ENCODE data around the gene TMEM94. TPM values are rescaled to one million over a fixed set of nuclear protein-coding genes. Genes with fewer than 3 reads are reported as not detected.
A peak's percentile ranks its signal among the peaks of the same experiment; 100 is the strongest.

The TMEM94 gene
- total and polyA plus RNA-seq, 2 of the 13 experiments (the other 11 are each of a cell fraction or from before 2014, with no cell fraction given): 32.6 to 134 TPM

- ATAC-seq: no peak
- Histone ChIP-seq H3K9ac (ENCODE audit: insufficient read depth, low read depth, low read length) (no peak overlapping the region), H3K27ac (ENCODE audit: extremely low read length, insufficient read depth, low read length) (no peak overlapping the region), H3K4me2 (ENCODE audit: low read depth, low read length) (0 out of 2 replicates have a peak overlapping the region, but pooled peaks have one; percentile 35), H3K27me3 (ENCODE audit: control insufficient read depth in 1 of 2, insufficient read depth in 2 of 2, low read length in 2 of 2) (no peaks in the 10 kb centered on the region), H2AFZ (ENCODE audit: low read length) (no peak overlapping the region), H3K4me3 (replicated peaks in 1 of 3; ENCODE audit: insufficient read depth in 1 of 3, low read depth in 2 of 3, low read length in 3 of 3) (no peak overlapping the region), H3K79me2 (ENCODE audit: insufficient read depth, low read length) (peaks cover 2% of the 10 kb centered on the region), H3K9me3 (ENCODE audit: low read length) (no peaks in the 10 kb centered on the region), H3K36me3 (replicated peaks in 1 of 2; ENCODE audit: control insufficient read depth in 1 of 2, insufficient read depth in 2 of 2, low read length in 2 of 2) (peaks cover 4 to 21% of the 10 kb centered on the region in 2 experiments; a peak in 4 of 5 replicates), H3K4me1 (ENCODE audit: insufficient read depth, low read length) (peaks cover 71% of the 10 kb centered on the region), H4K20me1 (ENCODE audit: insufficient read depth, low read length) (peaks cover 5% of the 10 kb centered on the region; the same call in 1 of the 2 replicates)
- no peak for FAIRE-seq
- CTCF ChIA-PET (ENCODE audit: low intra/inter-chr PET ratio, low total read pairs): no interaction called here
- WGBS (ENCODE audit: low lambda C conversion rate): 52% methylated on average over 4 of the region's 5 CpGs
- no TSS peak for BruUV-seq (replicated peaks)
- no peak for DNase-seq (ENCODE audit: low spot score)
- no peak for TF ChIP-seq DNMT1 (CRISPR knock-in tag; IDR thresholded peaks at IDR 0.05)
- TF ChIP-seq ZNF253 (CRISPR knock-in tag; IDR thresholded peaks at IDR 0.05; ENCODE audit: borderline replicate concordance): no peak
- 0 out of 2 replicates have a peak, but pooled peaks have one; percentile 0 for TF ChIP-seq ZNF333 (CRISPR knock-in tag; IDR thresholded peaks at IDR 0.05; ENCODE audit: borderline replicate concordance)
- TF ChIP-seq ZNF263 (CRISPR knock-in tag; IDR thresholded peaks at IDR 0.05): 0 out of 2 replicates have a peak, but pooled peaks have one; percentile 10
- TF ChIP-seq ZNF33A (CRISPR knock-in tag; IDR thresholded peaks at IDR 0.05; ENCODE audit: borderline replicate concordance): no peak
- TF ChIP-seq HNRNPL (IDR thresholded peaks at IDR 0.05; ENCODE audit: low read depth, low read length): no peak
- no peak for TF ChIP-seq MTA1 (CRISPR knock-in tag; IDR thresholded peaks at IDR 0.05; ENCODE audit: borderline replicate concordance)
- in situ Hi-C loops (cut with HindIII; ENCODE audit: extremely low pct_ligation_motif_present, low pct_unique_long_range_greater_than_20kb): loop anchor here (5.0 kb wide), 1 partner anchor 82 kb away; no protein-coding TSS in a partner anchor
- POLR2A ChIA-PET: interaction anchor here (0.7 to 1.6 kb wide), 3 partner anchors 16 to 271 kb away, joined by 3 to 6 read pairs (median 4); partner anchors contain the start of gene LLGL2
- intact Hi-C loops (cut with micrococcal nuclease; ENCODE audit: unreplicated experiment): no loop called here
Measured at GRCh38 chr17:75508931-75509361, 52.5 kb downstream of the TMEM94 start.

All from HepG2 (cell line).